Heart right ventricle (tissue), 16 donors: ENCODE measurements around the gene FUT7. TPM values are rescaled to one million over a fixed set of nuclear protein-coding genes. Genes with fewer than 3 reads are reported as not detected.

Experiments used
- ATAC-seq, 8 donors: fragments of 200-7000 bp; cut with Tn5 transposase; one replicate each; pipeline ENCODE4 v1.9.1; 2020; ENCODE audit warnings: mild to moderate bottlenecking in 8 of 8, moderate library complexity in 8 of 8, moderate number of reproducible peaks in 1 of 8
- DNase-seq, 2 donors: peaks; one replicate each; pipeline ENCODE4 v3.0.0-alpha.2; 2020
- H3K27ac ChIP-seq, 10 donors: fragments of 200-600 bp; sonication (generic) in 2 of 10; one replicate each; pipeline versions ENCODE4 v1.5.0 to v1.8.0; 2020 to 2022; ENCODE audit warnings: mild to moderate bottlenecking in 3 of 10
- H3K27me3 ChIP-seq, 7 donors: fragments of 200-600 bp; one replicate each; pipeline ENCODE4 v1.8.0; 2021 to 2022; ENCODE audit warnings: mild to moderate bottlenecking in 2 of 7
- H3K36me3 ChIP-seq, 9 donors: fragments of 200-600 bp; sonication (generic) in 1 of 9; one replicate each; pipeline versions ENCODE4 v1.5.0 to v1.8.0; 2020 to 2022; ENCODE audit warnings: mild to moderate bottlenecking in 2 of 9
- H3K4me1 ChIP-seq, 9 donors: fragments of 200-600 bp; sonication (generic) in 1 of 9; one replicate each; pipeline versions ENCODE4 v1.5.0 to v1.8.0; 2020 to 2022; ENCODE audit warnings: mild to moderate bottlenecking in 4 of 9
- H3K4me3 ChIP-seq, 10 donors: fragments of 200-600 bp; sonication (generic) in 2 of 10; one replicate each; pipeline versions ENCODE4 v1.5.0 to v1.8.0; 2020 to 2022; ENCODE audit warnings: mild to moderate bottlenecking in 7 of 10, moderate library complexity in 2 of 10
- H3K9me3 ChIP-seq, 11 donors: fragments of 200-600 bp in 10 of 11; sonication (generic) in 2 of 11; one replicate each; pipeline versions ENCODE4 v1.5.0 to v1.8.0; 2013 to 2022; ENCODE audit warnings: mild to moderate bottlenecking in 2 of 11, control low read depth in 1 of 11, moderate library complexity in 1 of 11
- CTCF ChIP-seq, 9 donors: fragments of 200-600 bp; sonication (generic) in 2 of 9; IDR thresholded peaks; one replicate each; pipeline versions ENCODE4 v1.5.0 to v1.8.0; 2021 to 2022; ENCODE audit warnings: antibody characterized with exemption in 9 of 9, mild to moderate bottlenecking in 5 of 9, moderate library complexity in 1 of 9
- WGBS, 2 donors: extraction: QIAGEN DNeasy Blood & Tissue Kit; methylation state at CpG; one replicate each; pipeline ENCODE4 v1.1.7; 2013; ENCODE audit warnings: inconsistent platforms in 1 of 2; 5-methylcytosine and 5-hydroxymethylcytosine counted together
- intact Hi-C, 10 donors: fragments of 100-400 bp; cut with DNase I; formaldehyde crosslinking; loops; one replicate each; pipeline versions ENCODE4 v1.11.1 to v1.14.2; 2022
- polyA plus RNA-seq, 2 donors: library from polyadenylated mRNA; stranded (reverse); fragments of 200-250 nt; gene quantifications; one replicate each; pipeline ENCODE4 v1.2.3, GENCODE V29; 2013
- total RNA-seq, 10 donors: library from RNA; stranded (reverse); fragmentation: NEBNext Ultra II Directional in 3 of 10; extraction: Animal tissue kit (Norgen Biotek cat#: 25700) in 3 of 10; gene quantifications; one replicate each; pipeline versions ENCODE4 v1.2.1 to v1.2.4, GENCODE V29; 2021 to 2023
- donor health status: Arrhythmogenic right ventricular cardiomyopathy.
- donor health status: ischemic (EF 13 %, LVEDD 7.1; RV severe dilation, severe dysfunction).
- donor health status: healthy with polysubstance abuse.
- donor health status: DM: no; HTN: yes; CAD: no.
- donor health status: DM: no; HTN: no; CAD: no.
- donor health status: ischemic (EF 25% LVEDD 6.9; RV normal size, moderate dysfunction).
- donor health status: ischemic (EF 25% LVEDD 5.7; RV mildly dilated, moderate dysfunction).
- donor health status: healthy.
- donor health status: DM: yes; HTN: yes; CAD: no.
- donor health status: Ischemic cardiomyopathy.
- donor health status: ischemic (EF 35%, LVEDD 5.7; RV mildly dilated, moderate dysfunction).
- donor health status: nonischemic (EF 11% LVEDD 7.7; RV severe dilation, severe dysfunction).
- donor health status: DM: yes; HTN: yes; CAD: no.
- donor health status: PGD.
- donor health status: ischemic (EF 29% LVEDD 5.4; RV normal size, mild dysfunction).
- donor health status: nonischemic (EF 23%, LVEDD 6.1; RV moderate dilation, normal function).

Gene FUT7
- total and polyA plus RNA-seq, 12 donors = 0.07 to 0.30 (median 0.15) TPM; not detected in 5

- no peak for ATAC-seq
- no peaks in the 10 kb centered on the region for H3K4me1 ChIP-seq
- 77 to 87% methylated on average over 62 to 67 of the region's 67 CpGs for WGBS, 2 donors
- H3K9me3 ChIP-seq = no peaks in the 10 kb centered on the region
- H3K4me3 ChIP-seq = no peak overlapping the region
- H3K27me3 ChIP-seq = no peaks in the 10 kb centered on the region
- no peak for TF ChIP-seq CTCF (IDR thresholded peaks at IDR 0.05)
- intact Hi-C loops = no loop called here
- peaks cover 0 to 88% (median 31%) of the 10 kb centered on the region in 9 donors for H3K36me3 ChIP-seq
- DNase-seq = no peak
- H3K27ac ChIP-seq = no peak overlapping the region
These were observed 19.0 kb downstream of the FUT7 start for GRCh38 chr9:137012694-137013570.

DNA sequence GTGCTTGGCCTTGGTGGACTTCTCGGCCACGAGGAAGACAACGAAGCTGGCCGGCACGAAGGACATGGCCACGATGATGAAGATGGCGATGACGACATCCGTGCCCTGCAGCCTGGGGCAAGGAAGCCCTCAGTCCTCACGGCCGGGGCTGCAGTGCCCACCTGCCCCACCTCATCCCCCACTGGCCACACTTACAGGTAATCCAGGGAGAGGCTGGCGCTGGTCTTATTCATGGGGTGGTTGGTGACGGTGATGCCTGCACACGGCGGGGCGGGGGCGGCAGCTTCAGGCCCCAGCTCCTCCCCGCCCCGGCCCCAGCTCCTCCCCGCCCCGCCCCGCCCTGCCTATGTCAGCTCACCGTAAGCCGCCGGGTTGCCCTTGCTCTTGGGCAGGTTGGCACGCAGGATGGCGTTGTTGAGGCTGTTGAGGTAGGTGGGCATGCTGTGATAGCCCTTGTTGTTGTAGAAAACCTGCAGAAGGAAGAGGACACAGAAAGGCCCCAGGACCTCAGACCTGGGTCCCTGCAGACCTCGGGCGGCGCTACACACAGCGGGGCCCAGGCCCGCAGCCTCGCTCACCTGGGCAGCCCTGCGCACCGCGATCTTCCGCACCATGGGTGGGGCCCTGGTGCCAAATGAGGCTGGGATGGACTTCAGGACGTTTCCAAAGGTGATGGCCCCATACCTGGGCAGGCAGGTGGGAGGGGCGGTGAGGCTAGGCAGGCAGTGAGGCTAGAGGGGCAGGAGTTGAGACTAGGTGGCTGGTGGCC, 19.8 kb downstream of the FUT7 start:
- WGBS, 2 donors = 93 to 94% methylated on average over 39 of the region's 39 CpGs
- intact Hi-C loops = no loop called here
- no peaks in the 10 kb centered on the region for H3K27me3 ChIP-seq
- DNase-seq (no peak), ATAC-seq (no peak)
- H3K9me3 ChIP-seq = no peaks in the 10 kb centered on the region
- no peak overlapping the region for H3K4me3 ChIP-seq
- TF ChIP-seq CTCF (IDR thresholded peaks at IDR 0.05) = no peak
- H3K36me3 ChIP-seq = peaks cover 0 to 85% (median 23%) of the 10 kb centered on the region in 9 donors
- H3K27ac ChIP-seq = no peak overlapping the region
- no peaks in the 10 kb centered on the region for H3K4me1 ChIP-seq

GRCh38 chr9:137011156-137011555, 20.7 kb downstream of the FUT7 start:
- WGBS, 2 donors = 95 to 97% methylated on average over 23 to 24 of the region's 24 CpGs
- Histone ChIP-seq H3K9me3 (no peaks in the 10 kb centered on the region), H3K27ac (no peak overlapping the region), H3K4me1 (peaks cover 0 to 2% (median 0%) of the 10 kb centered on the region in 9 donors), H3K36me3 (peaks cover 0 to 75% (median 21%) of the 10 kb centered on the region in 9 donors), H3K27me3 (no peaks in the 10 kb centered on the region), H3K4me3 (no peak overlapping the region)
- intact Hi-C loops = no loop called here
- TF ChIP-seq CTCF (IDR thresholded peaks at IDR 0.05) = no peak
- ATAC-seq (no peak), DNase-seq (no peak)

- peaks cover 0 to 65% (median 14%) of the 10 kb centered on the region in 9 donors for H3K36me3 ChIP-seq
- no peak for ATAC-seq
- peaks cover 0 to 8% (median 0%) of the 10 kb centered on the region in 9 donors for H3K4me1 ChIP-seq
These were observed 21.8 kb downstream of the FUT7 start for GRCh38 chr9:137009938-137010732.

More at GRCh38 chr9:137009938-137010732, 21.8 kb downstream of the FUT7 start:
- intact Hi-C loops = no loop called here
- Histone ChIP-seq H3K27ac (no peak overlapping the region), H3K27me3 (no peaks in the 10 kb centered on the region), H3K9me3 (peaks cover 0 to 4% (median 0%) of the 10 kb centered on the region in 11 donors), H3K4me3 (no peak overlapping the region)
- DNase-seq = no peak
- no peak for TF ChIP-seq CTCF (IDR thresholded peaks at IDR 0.05)
- 96 to 98% methylated on average over 45 to 49 of the region's 49 CpGs for WGBS, 2 donors
